ENCODE data around the gene ZNF423.

The ZNF423 gene

DNA sequence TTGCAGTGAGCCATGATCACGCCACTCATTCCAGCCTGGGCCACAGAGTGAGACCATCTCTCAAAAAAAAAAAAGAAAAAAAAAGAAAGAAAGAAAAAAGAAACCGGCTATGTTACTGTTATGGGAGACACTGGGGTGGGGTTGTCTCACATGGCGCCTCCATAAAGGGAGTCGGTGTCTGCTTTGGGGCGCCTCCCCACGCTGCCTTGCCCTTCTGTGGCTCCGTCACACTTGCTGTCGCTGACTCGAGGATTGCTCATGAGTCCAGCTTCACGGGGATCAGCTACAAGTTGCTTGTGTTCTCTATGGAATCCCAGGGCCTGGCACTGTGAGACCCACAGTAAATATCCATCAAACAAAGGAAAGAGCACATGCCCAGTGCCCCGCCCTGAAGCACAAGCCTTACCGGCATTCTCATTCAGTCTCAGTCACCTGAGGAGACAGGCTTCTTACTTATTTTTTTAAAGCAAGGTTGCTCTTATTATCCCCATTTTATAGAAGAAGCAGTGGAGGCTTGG, 40.6 kb upstream of the ZNF423 start:
- no peak for TF ChIP-seq CTCF (IDR thresholded peaks at IDR 0.05; ENCODE audit: low read depth, low read length)
- no peak for DNase-seq (ENCODE audit: extremely low read depth, low read depth)

GRCh38 chr16:49890876-49891275, 35.0 kb upstream of the ZNF423 start:
- DNase-seq (ENCODE audit: extremely low read depth, low read depth), result no peak
- TF ChIP-seq CTCF (IDR thresholded peaks at IDR 0.05; ENCODE audit: low read depth, low read length), result 0 out of 2 replicates have a peak, but pooled peaks have one; percentile 3

DNA sequence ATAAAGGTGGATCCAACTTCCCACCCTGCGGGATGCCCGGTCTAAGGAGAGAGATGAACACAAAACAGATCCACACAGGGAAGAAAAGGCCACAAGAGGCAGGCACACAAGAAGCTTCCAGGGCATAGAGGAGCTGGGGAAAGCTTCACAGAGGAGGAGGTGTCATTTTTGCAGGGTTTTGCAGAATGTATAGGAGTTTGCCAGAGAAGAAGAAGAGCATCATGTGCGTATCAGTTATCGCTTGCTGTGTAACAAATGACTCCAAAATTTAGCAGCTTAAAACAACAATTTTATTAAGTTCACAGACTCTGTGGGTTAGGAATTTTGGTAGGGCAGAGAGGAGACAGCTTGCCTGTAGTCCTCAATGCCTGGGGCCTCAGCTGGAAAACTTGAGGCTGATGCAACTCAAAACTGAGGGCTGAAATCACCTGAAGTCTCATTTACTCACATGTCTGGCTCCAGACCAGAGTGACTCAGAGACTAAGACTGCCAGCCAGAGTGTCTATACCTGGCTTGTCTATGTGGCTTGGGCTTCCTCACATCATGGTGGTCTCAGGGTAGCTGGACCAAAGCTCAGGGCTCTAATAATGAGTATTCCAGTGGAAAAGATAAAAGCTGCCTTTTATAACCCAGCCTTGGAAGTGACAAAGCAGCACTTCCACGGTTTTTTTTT, 33.9 kb upstream of the ZNF423 start:
- DNase-seq (ENCODE audit: extremely low read depth, low read depth), result no peak
- TF ChIP-seq CTCF (IDR thresholded peaks at IDR 0.05; ENCODE audit: low read depth, low read length), result no peak

- no peak for DNase-seq (ENCODE audit: extremely low read depth, low read depth)
- no peak for TF ChIP-seq CTCF (IDR thresholded peaks at IDR 0.05; ENCODE audit: low read depth, low read length)
Observed at GRCh38 chr16:49886554-49887094, 30.7 kb upstream of the ZNF423 start.

- no peak for DNase-seq (ENCODE audit: extremely low read depth, low read depth)
- TF ChIP-seq CTCF (IDR thresholded peaks at IDR 0.05; ENCODE audit: low read depth, low read length), result no peak
Observed at GRCh38 chr16:49884033-49885015, 28.4 kb upstream of the ZNF423 start.

DNA sequence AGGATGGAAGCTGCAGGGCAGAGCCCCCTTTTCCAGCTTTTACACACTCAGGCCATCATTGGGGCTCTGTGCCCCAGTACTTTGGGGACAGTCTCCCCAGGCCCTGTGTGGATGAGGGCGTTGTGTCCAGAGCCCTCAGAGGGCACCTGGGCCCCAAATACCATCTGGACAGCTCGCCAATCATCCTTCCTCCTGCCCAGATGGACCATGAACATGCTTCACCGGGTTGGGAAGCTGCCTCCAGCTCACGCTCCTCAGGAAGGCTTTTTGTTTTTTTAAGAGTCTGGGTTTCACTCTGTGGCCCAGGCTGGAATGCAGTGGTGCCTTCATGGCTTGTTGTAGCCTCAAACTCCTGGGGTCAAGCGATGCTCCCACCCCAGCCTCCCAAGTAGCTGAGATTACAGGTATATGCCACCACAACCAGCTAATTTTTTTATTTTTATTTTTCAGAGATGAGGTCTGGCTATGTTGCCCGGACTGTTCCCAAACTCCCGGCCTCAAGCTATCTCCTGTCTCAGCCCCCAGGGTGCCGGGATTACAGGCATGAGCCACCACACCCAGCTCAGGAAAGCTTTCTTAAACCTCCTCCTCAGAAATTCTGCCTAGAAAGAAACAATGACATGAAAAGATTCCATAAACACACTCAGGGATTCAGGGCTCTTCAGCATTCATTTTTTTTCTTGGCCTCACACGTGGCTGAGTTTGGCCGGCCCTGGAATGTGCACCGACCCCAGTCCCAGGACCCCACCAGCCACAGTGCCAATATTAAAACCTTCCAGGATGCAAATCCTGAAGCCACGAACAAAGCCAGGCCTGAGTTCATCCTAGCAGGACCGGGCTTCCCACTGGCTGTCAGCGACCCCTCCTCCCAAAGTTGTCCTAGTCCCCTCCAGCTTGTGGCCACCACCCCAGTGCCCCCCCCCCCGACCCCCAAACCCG, 27.4 kb upstream of the ZNF423 start:
- no peak for DNase-seq (ENCODE audit: extremely low read depth, low read depth)
- TF ChIP-seq CTCF (IDR thresholded peaks at IDR 0.05; ENCODE audit: low read depth, low read length), result no peak

Measured in AG09319 (cell line).